ENCODE results near the gene BANF1. TPM values are rescaled to one million over a fixed set of nuclear protein-coding genes. Genes with fewer than 3 reads are reported as not detected.

Gene BANF1
- total RNA-seq, 1 experiment from 2014 or later: 386 TPM

DNA sequence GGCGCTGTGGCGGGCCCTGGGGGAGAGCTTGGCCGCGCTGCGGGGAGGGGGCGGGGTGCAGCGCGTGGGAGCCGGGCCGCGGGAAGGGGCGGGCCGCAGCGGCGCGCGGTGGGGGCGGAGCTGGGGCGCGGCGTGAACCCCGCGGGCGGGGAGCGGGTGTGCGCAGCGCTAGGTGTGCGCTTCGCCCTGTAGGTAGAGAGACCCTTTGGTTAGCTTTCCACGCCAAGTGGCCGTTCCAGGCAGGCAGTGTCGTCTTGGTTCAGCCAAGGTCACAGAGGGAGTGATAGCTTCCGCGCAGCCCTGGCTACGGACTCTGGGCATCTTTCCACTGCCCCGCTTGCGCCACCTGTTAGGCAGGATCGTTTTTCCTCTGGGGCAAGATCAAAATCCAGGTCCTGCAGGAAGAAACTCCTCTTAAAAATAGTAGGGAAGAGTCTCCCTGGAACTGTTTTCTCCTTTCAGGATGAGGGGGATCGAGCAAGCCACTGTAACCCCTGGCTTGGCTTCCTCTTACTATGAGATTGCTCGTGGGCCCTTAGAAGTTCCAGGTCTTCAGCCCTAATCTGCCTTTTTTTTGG is 434 bp downstream of the BANF1 start:
- intact Hi-C loops (cut with micrococcal nuclease; ENCODE audit: unreplicated experiment): loop anchor here (1.0 to 2.0 kb wide), 3 partner anchors 11 to 50 kb away; partner anchors contain the start of gene SF3B2
- Histone ChIP-seq H3K27ac (peak overlapping the region; percentile 78), H3K4me1 (replicated peaks; ENCODE audit: insufficient read depth) (peaks cover 14% of the 10 kb centered on the region), H2AFZ (peak overlapping the region; percentile 88), H3K27me3 (ENCODE audit: insufficient read depth, low read depth) (no peaks in the 10 kb centered on the region), H3K4me3 (peak overlapping the region; percentile 90), H3K79me2 (ENCODE audit: low read depth) (peaks cover 51% of the 10 kb centered on the region), H3K9me2 (ENCODE audit: insufficient read depth) (no peaks in the 10 kb centered on the region), H3K36me3 (ENCODE audit: low read depth) (peaks cover 33% of the 10 kb centered on the region), H3K9me3 (ENCODE audit: insufficient read depth, low read depth) (no peaks in the 10 kb centered on the region), H3F3A (ENCODE audit: insufficient read depth, low read depth) (peaks cover 57% of the 10 kb centered on the region), H3K4me2 (peak overlapping the region; percentile 99), H4K20me1 (ENCODE audit: insufficient read depth) (peaks cover 7% of the 10 kb centered on the region; the same call in 1 of the 2 replicates)
- TF ChIP-seq EZH2 (IDR thresholded peaks at IDR 0.05; ENCODE audit: low read depth): no peak
- TF ChIP-seq, protein P1, sequence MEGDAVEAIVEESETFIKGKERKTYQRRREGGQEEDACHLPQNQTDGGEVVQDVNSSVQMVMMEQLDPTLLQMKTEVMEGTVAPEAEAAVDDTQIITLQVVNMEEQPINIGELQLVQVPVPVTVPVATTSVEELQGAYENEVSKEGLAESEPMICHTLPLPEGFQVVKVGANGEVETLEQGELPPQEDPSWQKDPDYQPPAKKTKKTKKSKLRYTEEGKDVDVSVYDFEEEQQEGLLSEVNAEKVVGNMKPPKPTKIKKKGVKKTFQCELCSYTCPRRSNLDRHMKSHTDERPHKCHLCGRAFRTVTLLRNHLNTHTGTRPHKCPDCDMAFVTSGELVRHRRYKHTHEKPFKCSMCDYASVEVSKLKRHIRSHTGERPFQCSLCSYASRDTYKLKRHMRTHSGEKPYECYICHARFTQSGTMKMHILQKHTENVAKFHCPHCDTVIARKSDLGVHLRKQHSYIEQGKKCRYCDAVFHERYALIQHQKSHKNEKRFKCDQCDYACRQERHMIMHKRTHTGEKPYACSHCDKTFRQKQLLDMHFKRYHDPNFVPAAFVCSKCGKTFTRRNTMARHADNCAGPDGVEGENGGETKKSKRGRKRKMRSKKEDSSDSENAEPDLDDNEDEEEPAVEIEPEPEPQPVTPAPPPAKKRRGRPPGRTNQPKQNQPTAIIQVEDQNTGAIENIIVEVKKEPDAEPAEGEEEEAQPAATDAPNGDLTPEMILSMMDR (conservative IDR thresholded peaks at IDR 0.05): no peak; the same call in 1 of the 2 replicates
- POLR2A ChIA-PET (ENCODE audit: unreplicated experiment): interaction anchor here (0.5 to 1.4 kb wide), 6 partner anchors 8 to 265 kb away, joined by 3 to 12 read pairs (median 6); partner anchors contain the start of genes EFEMP2 and FOSL1
- DNase-seq: peak; percentile 53 to 70
- BruUV-seq (replicated peaks): no TSS peak
- CTCF ChIA-PET: interaction anchor here (0.7 to 1.1 kb wide), 3 partner anchors 20 to 443 kb away, joined by 3 to 11 read pairs (median 4); partner anchors contain the start of gene MUS81

DNA sequence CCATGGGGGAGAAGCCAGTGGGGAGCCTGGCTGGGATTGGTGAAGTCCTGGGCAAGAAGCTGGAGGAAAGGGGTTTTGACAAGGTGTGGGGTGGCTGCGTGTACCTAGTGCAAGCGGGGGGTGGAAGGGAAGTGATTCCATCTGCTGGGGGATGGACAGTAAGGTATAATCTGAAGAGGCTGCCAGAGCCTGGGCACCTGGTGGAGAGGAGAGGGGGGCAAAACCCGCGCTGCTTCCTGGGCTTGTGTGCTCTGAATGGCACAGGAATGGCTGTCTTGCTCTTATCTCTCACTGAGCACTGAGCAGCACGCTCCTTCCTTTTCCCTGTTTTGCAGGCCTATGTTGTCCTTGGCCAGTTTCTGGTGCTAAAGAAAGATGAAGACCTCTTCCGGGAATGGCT is 988 bp downstream of the BANF1 start:
- Histone ChIP-seq H3K4me3 (peak overlapping the region; percentile 90), H3K4me1 (replicated peaks; ENCODE audit: insufficient read depth) (peaks cover 17% of the 10 kb centered on the region), H3K27me3 (ENCODE audit: insufficient read depth, low read depth) (no peaks in the 10 kb centered on the region), H3K9me3 (ENCODE audit: insufficient read depth, low read depth) (no peaks in the 10 kb centered on the region), H3K27ac (no peak overlapping the region; the same call in 1 of the 2 replicates), H3K36me3 (ENCODE audit: low read depth) (peaks cover 32% of the 10 kb centered on the region), H4K20me1 (ENCODE audit: insufficient read depth) (peaks cover 7% of the 10 kb centered on the region; the same call in 1 of the 2 replicates), H3K9me2 (ENCODE audit: insufficient read depth) (no peaks in the 10 kb centered on the region), H3K79me2 (ENCODE audit: low read depth) (peaks cover 51% of the 10 kb centered on the region), H2AFZ (no peak overlapping the region), H3F3A (ENCODE audit: insufficient read depth, low read depth) (peaks cover 60% of the 10 kb centered on the region), H3K4me2 (peak overlapping the region; percentile 99)
- intact Hi-C loops (cut with micrococcal nuclease; ENCODE audit: unreplicated experiment): loop anchor here (2.0 kb wide), 1 partner anchor 50 kb away; the partner anchor contains the start of gene SF3B2
- TF ChIP-seq EZH2 (IDR thresholded peaks at IDR 0.05; ENCODE audit: low read depth): no peak
- TF ChIP-seq, protein P1 (conservative IDR thresholded peaks at IDR 0.05): no peak
- BruUV-seq (replicated peaks): no TSS peak
- no peak for DNase-seq
- POLR2A ChIA-PET (ENCODE audit: unreplicated experiment): interaction anchor here (0.6 to 1.4 kb wide), 4 partner anchors 8 to 265 kb away, joined by 3 to 12 read pairs (median 6); no protein-coding TSS in a partner anchor
- CTCF ChIA-PET: interaction anchor here (0.8 kb wide), 1 partner anchor 19 kb away, joined by 4 read pairs; no protein-coding TSS in a partner anchor

DNA sequence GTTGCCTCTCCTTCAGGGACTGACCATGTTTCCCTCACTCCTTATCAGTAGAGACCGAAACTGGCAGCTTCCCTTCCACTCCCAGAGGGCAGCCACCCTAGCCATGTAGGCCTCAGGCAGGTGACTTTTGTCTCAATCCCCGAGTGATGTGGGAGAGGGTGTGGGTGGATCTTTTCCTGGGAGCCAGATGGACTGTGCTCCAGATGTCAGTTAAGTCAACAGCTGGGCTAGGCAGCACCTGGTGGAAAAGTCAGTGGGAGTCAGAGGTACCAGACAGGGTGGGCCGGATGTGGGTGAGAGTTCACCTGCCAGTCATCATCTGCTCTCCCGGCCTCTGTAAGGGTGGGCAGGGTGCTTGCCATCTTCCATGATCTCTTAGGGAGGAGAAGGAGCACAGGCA is 1.9 kb downstream of the BANF1 start:
- Histone ChIP-seq H3K4me3 (no peak overlapping the region), H3K4me1 (replicated peaks; ENCODE audit: insufficient read depth) (peaks cover 23% of the 10 kb centered on the region), H3K27me3 (ENCODE audit: insufficient read depth, low read depth) (no peaks in the 10 kb centered on the region), H3K9me3 (ENCODE audit: insufficient read depth, low read depth) (no peaks in the 10 kb centered on the region), H2AFZ (no peak overlapping the region), H3K36me3 (ENCODE audit: low read depth) (peaks cover 23% of the 10 kb centered on the region), H3K4me2 (no peak overlapping the region), H3K27ac (no peak overlapping the region), H3F3A (ENCODE audit: insufficient read depth, low read depth) (peaks cover 62% of the 10 kb centered on the region), H3K9me2 (ENCODE audit: insufficient read depth) (no peaks in the 10 kb centered on the region), H4K20me1 (ENCODE audit: insufficient read depth) (peaks cover 7% of the 10 kb centered on the region; the same call in 1 of the 2 replicates), H3K79me2 (ENCODE audit: low read depth) (peaks cover 50% of the 10 kb centered on the region)
- TF ChIP-seq EZH2 (IDR thresholded peaks at IDR 0.05; ENCODE audit: low read depth): no peak
- TF ChIP-seq, protein P1 (conservative IDR thresholded peaks at IDR 0.05): no peak
- intact Hi-C loops (cut with micrococcal nuclease; ENCODE audit: unreplicated experiment): no loop called here
- no peak for DNase-seq
- no TSS peak for BruUV-seq (replicated peaks)
- POLR2A ChIA-PET (ENCODE audit: unreplicated experiment): no interaction called here
- CTCF ChIA-PET: no interaction called here
